ENCODE measurements around the gene JAKMIP2.

- no peak for TF ChIP-seq CEBPB (IDR thresholded peaks at IDR 0.05)
- no peak for TF ChIP-seq CREB1 (IDR thresholded peaks at IDR 0.05; ENCODE audit: low read depth)
Measured at GRCh38 chr5:147563466-147564123, 218.9 kb downstream of the JAKMIP2 start.

Measured in Ishikawa (cell line).